HEK293T (cell line): ENCODE results near the gene IL10.
A peak's percentile ranks its signal among the peaks of the same experiment; 100 is the strongest.
"Not testable (repeated sequence)": the region's sequence is repeated elsewhere in the genome, so short reads cannot be mapped to it uniquely, and the experiment has no call there.

ENCODE experiments used
- CTCF ChIA-PET: fragments of 350-600 bp; formaldehyde crosslinking; extraction: SDS; loops from one replicate; lab custom pipeline; 2021; ENCODE audit warnings: antibody characterized with exemption, inconsistent platforms; lab: Yijun Ruan, JAX
- POLR2A ChIA-PET: fragments of 350-600 bp; formaldehyde crosslinking; extraction: SDS; loops from one replicate; lab custom pipeline; 2020; ENCODE audit warnings: antibody characterized with exemption, inconsistent platforms; lab: Yijun Ruan, JAX
- DNase-seq: peaks from one replicate; pipeline ENCODE4 v3.0.0; 2012; ENCODE audit warnings: mixed read lengths; ENCODE audit errors: extremely low spot score
- ARNT ChIP-seq: fragments of 450-650 bp; IDR thresholded peaks from 2 replicates; pipeline ENCODE4 v1.6.1; 2017; ENCODE audit warnings: mild to moderate bottlenecking
- BHLHE40 ChIP-seq: fragments of 450-650 bp; IDR thresholded peaks from 2 replicates; pipeline ENCODE4 v1.6.1; 2016; ENCODE audit warnings: mild to moderate bottlenecking, moderate library complexity, borderline replicate concordance
- CTBP1 ChIP-seq: fragments of 450-650 bp; IDR thresholded peaks from 2 replicates; pipeline ENCODE4 v1.6.1; 2016; ENCODE audit warnings: borderline replicate concordance
- ELF4 ChIP-seq: fragments of 450-650 bp; IDR thresholded peaks from 2 replicates; pipeline ENCODE4 v1.6.1; 2017; ENCODE audit warnings: antibody characterized with exemption
- FOXA1 ChIP-seq: fragments of 450-650 bp; IDR thresholded peaks from 2 replicates; pipeline ENCODE4 v1.6.1; 2016; ENCODE audit warnings: mild to moderate bottlenecking
- FOXK2 ChIP-seq: fragments of 450-650 bp; IDR thresholded peaks from 2 replicates; pipeline ENCODE4 v1.6.1; 2016; ENCODE audit warnings: mild to moderate bottlenecking
- FOXM1 ChIP-seq: fragments of 450-650 bp; IDR thresholded peaks from 2 replicates; pipeline ENCODE4 v1.6.1; 2017; ENCODE audit warnings: mild to moderate bottlenecking, borderline replicate concordance
- HDGF ChIP-seq: fragments of 450-650 bp; IDR thresholded peaks from 2 replicates; pipeline ENCODE4 v1.6.1; 2017; ENCODE audit warnings: antibody characterized with exemption, borderline replicate concordance
- L3MBTL2 ChIP-seq: fragments of 450-650 bp; conservative IDR thresholded peaks from 2 replicates; pipeline ENCODE4 v1.6.1; 2016; ENCODE audit warnings: mild to moderate bottlenecking
- LEF1 ChIP-seq: fragments of 450-650 bp; IDR thresholded peaks from 2 replicates; pipeline ENCODE4 v1.6.1; 2017; ENCODE audit warnings: mild to moderate bottlenecking, borderline replicate concordance
- NFRKB ChIP-seq: fragments of 450-650 bp; IDR thresholded peaks from 2 replicates; pipeline ENCODE4 v1.6.1; 2016; ENCODE audit warnings: mild to moderate bottlenecking, moderate library complexity
- SP1 ChIP-seq: fragments of 450-650 bp; IDR thresholded peaks from 2 replicates; pipeline ENCODE4 v1.6.1; 2017
- SUZ12 ChIP-seq: fragments of 450-650 bp; IDR thresholded peaks from 2 replicates; pipeline ENCODE4 v1.6.1; 2016; ENCODE audit warnings: mild to moderate bottlenecking
- TARDBP ChIP-seq: fragments of 450-650 bp; IDR thresholded peaks from 2 replicates; pipeline ENCODE4 v1.6.1; 2016
- ZNF384 ChIP-seq: fragments of 450-650 bp; IDR thresholded peaks from 2 replicates; pipeline ENCODE4 v1.6.1; 2016
- TF ChIP-seq, protein P1 (sequence below): fragments of 450-650 bp; IDR thresholded peaks from 2 replicates; pipeline ENCODE4 v1.6.1; 2016

The IL10 gene

DNA sequence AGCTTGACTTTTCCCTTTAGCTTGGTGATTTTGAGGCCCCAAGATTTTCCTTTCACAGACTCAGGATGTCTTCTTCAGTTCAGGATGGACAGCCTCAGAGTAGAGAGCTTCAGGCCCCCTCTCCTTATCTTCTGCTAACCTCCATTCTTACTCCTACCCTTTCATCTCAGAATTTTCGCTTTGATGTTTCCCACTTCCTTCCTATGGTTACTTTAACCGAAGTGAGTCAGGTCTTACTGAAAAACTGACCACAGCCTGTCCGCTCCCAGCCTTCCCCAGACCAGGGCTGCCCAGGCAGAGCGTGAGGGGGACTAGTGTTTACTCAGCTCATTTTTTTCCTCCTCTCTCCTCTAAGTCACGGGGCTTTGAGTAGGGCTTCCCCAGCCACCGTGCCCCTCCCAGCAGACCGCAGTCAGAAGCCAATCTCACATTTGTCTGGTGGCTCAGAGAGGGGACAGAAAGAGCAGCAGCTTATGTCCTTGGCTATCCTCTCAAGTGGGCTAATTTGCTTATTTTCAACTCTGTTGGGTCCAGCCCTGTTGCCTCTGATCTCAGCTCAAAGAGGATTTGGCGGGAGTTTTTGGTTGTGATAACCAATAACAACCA, 5.9 kb downstream of the IL10 start:
- DNase-seq = no peak
- CTCF ChIA-PET = no interaction called here
- TF ChIP-seq NFRKB (no peak), FOXK2 (no peak), SP1 (no peak), ELF4 (no peak), HDGF (no peak), ZNF384 (no peak), LEF1 (no peak), ARNT (no peak), TARDBP (no peak), CTBP1 (no peak), FOXA1 (no peak), L3MBTL2 (no peak), FOXM1 (no peak), SUZ12 (no peak), BHLHE40 (no peak)
- TF ChIP-seq, protein P1, sequence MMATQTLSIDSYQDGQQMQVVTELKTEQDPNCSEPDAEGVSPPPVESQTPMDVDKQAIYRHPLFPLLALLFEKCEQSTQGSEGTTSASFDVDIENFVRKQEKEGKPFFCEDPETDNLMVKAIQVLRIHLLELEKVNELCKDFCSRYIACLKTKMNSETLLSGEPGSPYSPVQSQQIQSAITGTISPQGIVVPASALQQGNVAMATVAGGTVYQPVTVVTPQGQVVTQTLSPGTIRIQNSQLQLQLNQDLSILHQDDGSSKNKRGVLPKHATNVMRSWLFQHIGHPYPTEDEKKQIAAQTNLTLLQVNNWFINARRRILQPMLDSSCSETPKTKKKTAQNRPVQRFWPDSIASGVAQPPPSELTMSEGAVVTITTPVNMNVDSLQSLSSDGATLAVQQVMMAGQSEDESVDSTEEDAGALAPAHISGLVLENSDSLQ = no peak
- POLR2A ChIA-PET = no interaction called here

DNA sequence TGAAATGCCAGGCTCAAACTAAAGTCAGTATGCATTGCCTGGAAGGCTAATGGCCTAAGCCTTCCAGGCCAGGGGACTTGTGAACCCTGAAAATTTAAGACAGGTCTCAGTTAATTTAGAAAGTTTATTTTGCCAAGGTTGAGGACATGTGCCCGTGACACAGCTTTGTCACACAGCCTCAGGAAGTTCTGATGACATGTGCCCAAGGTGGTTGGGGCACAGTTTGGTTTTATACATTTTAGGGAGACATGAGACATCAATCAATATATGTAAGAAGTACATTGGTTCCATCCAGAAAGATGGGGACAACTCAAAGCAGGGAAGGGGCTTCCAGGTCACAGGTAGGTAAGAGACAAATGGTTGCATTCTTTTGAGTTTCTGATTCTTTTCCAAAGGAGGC, 6.5 kb downstream of the IL10 start:
- CTCF ChIA-PET, POLR2A ChIA-PET: not testable (repeated sequence)

DNA sequence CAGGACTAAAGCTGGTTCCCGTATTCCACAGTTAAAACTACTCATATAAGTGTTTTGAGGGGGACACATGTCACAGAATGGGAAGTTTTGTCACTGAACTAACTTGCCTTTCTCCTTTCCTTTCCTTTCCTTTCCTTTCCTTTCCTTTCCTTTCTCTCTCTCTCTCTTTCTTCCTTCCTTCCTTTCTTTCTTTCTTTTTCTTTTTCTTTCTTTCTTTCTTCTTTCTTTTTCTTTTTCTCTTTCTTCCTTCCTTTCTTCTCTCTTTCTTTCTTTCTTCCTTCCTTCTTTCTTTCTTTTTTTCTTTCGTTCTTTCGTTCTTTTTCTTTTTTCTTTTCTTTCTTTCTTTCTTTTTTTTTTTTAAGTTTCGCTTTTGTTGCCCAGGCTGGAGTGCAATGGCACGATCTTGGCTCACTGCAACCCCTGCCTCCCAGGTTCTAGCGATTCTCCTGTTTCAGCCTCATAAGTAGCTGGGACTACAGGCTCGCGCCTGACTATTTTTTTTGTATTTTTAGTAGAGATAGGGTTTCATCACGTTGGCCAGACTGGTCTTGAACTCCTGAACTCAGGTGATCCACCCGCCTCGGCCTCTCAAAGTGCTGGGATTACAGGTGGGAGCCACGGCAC, 9.4 kb downstream of the IL10 start:
- CTCF ChIA-PET, POLR2A ChIA-PET: not testable (repeated sequence)

More for the DNA sequence above, 6.5 kb downstream of the IL10 start:
- DNase-seq = not testable (repeated sequence)

DNA sequence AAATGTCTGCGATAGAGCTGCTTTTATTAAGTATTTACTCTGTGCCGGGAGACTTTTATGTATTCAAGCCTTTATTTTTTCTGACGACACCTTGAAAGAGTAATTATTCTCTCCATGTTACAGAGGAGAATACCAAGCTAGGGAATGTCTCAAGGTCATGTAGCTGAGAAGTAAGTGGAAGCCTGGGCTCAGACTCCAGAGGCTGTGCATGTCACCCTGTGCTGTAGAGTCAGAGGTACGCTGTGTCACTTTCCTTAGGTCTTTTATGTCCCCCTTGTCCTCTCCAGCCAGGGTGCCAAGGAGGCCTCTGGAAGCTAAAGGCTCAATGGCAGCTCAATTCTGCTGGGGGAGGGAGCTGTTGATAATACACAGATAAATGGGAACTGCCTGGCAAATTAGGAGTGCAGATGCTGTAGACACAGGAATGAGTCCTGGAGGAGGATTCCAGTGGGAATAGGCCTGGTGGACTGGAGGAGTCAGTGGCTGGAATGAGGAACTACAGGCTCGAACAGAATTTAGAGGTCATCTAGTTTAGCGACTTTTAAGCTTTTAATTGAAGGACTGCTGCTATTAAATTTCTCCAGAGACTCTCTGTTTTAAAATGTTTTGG, 11.0 kb downstream of the IL10 start:
- DNase-seq = peak; percentile 32
- ChIA-PET POLR2A (no interaction called here), CTCF (interaction anchor here (0.6 to 1.3 kb wide), 2 partner anchors 10 to 26 kb away, joined by 4 to 5 read pairs; no protein-coding TSS in a partner anchor)
- no peak for TF ChIP-seq ARNT
- TF ChIP-seq SUZ12 = no peak
- TF ChIP-seq FOXM1 = no peak
- no peak for TF ChIP-seq L3MBTL2
- TF ChIP-seq SP1 = no peak
- TF ChIP-seq FOXA1 = no peak
- TF ChIP-seq FOXK2 = no peak
- TF ChIP-seq, protein P1 = no peak
- no peak for TF ChIP-seq HDGF
- no peak for TF ChIP-seq ELF4
- no peak for TF ChIP-seq CTBP1
- no peak for TF ChIP-seq NFRKB
- no peak for TF ChIP-seq LEF1
- TF ChIP-seq TARDBP = no peak

More for the DNA sequence above, 9.4 kb downstream of the IL10 start:
- DNase-seq = not testable (repeated sequence)

DNA sequence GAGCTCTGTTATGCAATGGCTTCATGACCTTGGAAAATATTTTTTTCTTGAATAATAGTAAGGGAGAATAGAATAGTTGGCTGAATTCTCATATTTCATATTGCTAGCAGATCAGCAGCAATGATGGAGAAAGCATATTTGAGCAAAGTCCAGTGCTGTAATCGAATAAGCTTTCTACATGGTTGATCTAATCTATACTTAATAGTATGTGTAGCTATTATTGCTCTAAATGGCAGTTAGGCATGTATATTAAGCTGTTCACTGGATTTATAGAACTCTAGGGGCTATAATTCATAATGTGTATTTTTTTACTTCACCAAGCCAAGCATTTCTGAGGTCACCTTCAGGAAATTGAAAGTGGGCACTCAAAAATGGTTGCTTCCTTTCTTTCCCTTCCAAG, 11.7 kb downstream of the IL10 start:
- POLR2A ChIA-PET = no interaction called here
- CTCF ChIA-PET = interaction anchor here (0.6 to 1.3 kb wide), 2 partner anchors 9 to 26 kb away, joined by 4 to 5 read pairs; no protein-coding TSS in a partner anchor
- no peak for TF ChIP-seq FOXM1
- DNase-seq = no peak

DNA sequence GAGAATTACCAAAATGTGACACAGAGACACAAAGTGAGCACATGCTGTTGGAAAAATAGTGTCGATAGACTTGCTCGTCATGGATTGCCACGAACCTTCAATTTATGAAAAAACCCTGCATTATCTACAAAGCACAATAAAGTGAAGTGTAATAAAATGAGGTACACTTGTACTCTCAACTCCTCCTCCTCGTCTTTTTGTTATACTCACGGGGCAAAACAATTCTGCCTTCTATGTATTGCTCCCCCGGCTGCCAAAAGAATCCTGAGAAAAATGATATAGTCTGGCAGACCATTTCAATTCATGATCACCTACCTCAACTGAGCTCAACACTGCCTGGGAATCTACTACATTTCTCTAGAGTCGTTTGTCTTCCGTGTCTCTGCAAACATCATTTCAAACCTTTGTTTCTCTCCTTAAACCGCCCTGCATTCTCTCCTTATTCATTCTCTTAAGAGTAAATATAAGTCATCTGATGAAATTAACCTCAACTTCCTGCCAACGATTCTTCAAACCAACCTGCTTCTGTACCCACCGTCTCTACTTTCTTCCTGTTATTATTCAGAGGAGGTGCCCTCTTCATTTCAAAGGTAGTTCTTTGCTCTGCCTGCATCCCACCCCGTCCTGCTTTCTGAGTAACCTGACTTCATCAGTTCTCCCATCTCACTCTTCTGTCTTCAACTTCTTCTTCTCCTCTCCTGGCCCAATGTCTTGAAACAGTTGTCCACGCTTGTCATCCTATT, 14.6 kb downstream of the IL10 start:
- TF ChIP-seq SUZ12 (no peak), CTBP1 (no peak), FOXK2 (no peak), LEF1 (no peak), FOXM1 (no peak), NFRKB (no peak), FOXA1 (no peak), L3MBTL2 (no peak), BHLHE40 (no peak), ZNF384 (no peak), TARDBP (no peak), ELF4 (no peak), SP1 (no peak), ARNT (no peak), HDGF (no peak)
- TF ChIP-seq, protein P1 = no peak
- ChIA-PET POLR2A (no interaction called here), CTCF (no interaction called here)
- no peak for DNase-seq
